Raji (cell line): Measurements from ENCODE around the gene CFAP210.

Experiments used
- POLR2A ChIP-seq: IDR thresholded peaks from 2 replicates; pipeline ENCODE4 v1.6.1; 2011; ENCODE audit warnings: low read depth, low read length, control low read depth; ENCODE audit not compliant: insufficient read depth

The CFAP210 gene

DNA sequence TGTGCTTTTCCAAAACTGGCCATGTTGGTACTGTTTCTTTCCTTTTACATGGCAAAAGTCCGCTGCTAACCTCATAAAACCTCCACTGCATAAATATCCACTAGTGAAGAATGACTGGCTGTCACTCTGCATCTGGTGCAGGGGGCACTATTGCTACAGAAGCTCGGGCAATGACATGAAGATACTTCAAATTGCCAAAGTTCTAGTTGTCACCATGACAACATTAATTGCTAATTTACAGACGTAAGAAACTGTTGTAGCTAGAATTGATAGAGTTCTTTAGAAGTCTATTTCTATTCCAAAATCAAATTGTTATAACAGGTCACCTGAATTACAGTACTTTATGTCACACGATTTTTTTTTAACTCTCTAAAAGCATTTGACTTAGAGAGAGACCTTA is 845 bp downstream of the CFAP210 start:
- TF ChIP-seq POLR2A: no peak

DNA sequence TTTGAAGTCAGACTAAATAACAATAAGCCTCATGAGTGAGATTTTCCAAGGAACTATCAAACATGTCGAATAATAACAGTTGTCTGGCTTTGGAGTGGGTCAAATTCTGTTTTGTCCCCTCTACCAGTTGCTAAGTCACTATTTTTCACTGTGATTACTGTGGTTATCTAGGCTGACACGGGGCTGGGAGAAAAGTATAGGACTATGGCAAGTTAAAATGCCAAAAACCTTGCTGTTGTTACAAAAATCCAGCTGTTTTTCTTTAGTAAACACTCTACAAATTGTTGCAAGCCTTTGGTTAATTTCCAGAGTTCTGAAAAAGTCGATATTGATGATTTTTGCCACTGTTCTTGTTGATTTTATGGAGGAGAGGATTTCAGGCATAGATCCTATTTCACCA is 1.5 kb downstream of the CFAP210 start:
- TF ChIP-seq POLR2A: no peak

DNA sequence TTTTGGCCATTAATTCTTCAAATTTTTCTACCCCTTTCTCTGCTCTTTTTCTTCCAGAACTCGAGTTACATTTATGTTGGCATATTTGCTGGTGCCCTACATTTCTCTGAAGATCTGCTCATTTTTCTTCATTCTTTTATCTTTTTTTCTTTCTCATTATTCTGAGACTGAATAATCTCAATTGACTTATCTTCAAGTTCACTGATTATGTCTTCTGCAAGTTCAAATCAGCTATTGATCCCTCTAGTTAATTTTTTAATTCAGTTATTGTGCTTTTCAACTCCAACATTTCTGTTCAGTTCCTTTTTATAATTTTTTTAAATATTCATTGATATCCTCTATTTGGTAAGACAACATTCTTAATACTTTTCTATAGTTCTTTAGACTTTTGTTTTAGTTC is 3.2 kb downstream of the CFAP210 start:
- TF ChIP-seq POLR2A: no peak

DNA sequence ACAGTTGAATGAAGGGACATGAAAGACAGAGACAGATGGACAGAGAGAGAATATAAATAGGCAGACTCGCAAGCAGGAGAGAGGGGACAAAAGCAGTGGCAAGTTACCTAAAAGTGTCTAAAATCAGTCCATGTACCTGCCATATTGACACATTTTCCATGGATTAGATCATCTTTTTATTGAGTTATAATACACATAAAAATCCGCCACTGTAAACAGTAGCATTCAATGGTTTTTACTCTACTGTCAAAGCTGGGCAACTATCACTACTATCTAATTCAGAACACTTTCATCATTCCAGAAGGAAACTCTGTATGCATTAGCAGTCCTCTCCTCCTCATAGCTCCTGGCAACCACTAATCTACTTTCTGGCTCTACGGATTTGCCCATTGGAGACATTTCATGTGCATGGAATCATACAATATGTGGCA is 10.1 kb downstream of the CFAP210 start:
- no peak for TF ChIP-seq POLR2A

DNA sequence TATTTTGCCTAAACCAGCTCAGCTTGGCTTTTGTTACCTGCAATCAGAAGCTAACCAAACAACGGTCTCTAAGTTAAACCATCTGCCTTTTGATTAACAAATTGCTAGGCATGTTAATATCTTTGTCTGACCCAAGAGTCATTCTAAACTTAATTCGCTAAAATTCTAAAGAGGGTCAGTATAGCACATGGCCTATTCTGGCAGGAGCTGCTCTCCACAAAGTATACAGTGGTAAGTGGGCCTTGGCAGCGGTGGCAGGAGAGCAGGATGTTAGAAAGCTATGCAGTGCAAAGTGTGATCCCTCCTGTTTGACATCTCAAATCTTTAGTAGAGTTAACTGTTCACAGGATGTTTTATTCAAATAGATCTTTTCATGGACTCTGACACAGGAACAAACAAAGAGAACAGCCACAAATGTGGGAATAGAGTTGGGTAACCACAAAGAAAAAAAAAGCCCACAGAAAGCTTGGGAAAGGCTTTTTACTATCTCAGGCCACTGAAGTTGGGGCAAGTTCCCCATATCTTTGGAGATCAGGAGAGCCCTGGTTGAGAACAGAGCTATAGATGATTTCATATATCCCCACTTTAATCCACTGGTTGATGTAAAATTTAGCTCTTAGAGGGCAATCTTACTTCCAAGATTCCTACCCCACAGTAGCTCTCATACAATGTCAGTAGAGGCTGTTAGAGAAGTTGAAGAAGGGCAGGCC is 10.6 kb downstream of the CFAP210 start:
- TF ChIP-seq POLR2A: no peak

DNA sequence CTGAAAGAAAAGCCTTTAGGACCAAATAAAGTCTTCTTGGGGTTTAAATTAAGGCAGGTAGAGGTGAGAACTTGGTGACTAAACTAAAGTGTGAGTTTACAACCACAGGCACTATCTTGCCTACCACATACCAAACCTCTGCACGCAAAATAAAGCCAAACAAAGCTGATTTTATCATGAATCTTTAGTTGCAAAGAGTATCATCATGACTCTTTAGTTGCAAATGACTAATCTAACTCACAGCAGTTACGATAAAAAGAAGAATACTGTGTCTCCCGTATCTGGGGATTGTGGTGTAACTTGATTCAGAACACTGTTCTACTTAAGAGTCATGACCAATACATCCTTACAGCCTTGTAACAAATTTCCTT is 11.2 kb downstream of the CFAP210 start:
- TF ChIP-seq POLR2A: no peak

DNA sequence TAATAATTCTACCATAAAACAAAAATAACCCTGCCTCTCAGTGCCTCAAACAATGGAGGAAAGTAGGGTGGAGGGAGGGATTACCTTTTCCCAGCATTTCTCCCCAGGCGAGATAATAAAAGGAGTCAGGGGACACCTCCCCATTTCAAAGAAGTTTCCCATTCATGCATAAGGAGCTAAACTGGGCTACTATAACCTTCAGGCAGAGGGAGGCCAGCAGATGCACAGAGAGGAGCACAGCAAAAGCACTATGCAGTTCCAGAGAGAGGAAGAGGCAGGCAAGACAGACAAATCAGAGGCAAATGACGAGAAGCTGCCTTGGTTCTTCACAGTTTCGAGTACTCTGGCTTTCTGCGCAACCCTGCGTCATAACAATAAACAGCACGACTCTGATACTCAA is 17.4 kb downstream of the CFAP210 start:
- no peak for TF ChIP-seq POLR2A

DNA sequence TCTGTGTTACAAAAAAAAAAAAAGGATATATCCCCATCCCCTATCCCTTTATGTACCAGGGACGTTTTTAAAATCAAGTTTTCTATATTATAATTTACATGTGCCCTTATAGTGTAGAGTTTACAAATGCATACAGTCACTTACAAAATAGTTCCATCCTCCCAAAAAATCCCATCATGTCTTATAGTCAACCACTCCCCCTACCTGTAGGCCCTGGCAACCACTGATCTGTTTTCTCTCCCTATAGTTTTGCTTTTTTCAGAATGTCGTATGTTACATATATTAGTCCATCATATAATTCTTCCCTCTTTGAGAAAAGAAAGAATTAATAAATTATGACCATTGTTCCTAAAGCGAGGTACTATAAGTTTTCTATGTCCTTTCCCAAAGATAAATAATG is 17.8 kb downstream of the CFAP210 start:
- no peak for TF ChIP-seq POLR2A

DNA sequence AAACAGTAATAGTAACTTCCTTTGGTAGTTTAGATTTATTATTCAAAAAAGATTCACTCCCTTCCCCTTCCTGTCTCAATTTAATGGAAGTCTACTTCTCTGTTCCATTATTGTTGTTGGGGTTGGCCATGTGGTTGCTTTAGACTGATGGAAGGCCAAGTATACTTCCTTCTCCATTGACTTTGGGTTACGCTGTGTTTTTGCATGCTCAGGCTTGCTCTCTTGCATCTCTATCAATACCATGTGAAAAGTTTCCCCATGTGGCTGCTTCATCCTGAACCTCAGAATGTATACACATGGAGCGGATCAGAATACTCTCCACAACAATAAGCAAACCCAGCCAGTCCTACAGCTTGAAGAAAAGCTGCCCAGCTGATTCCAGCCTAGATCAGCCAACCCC is 20.3 kb downstream of the CFAP210 start:
- no peak for TF ChIP-seq POLR2A

DNA sequence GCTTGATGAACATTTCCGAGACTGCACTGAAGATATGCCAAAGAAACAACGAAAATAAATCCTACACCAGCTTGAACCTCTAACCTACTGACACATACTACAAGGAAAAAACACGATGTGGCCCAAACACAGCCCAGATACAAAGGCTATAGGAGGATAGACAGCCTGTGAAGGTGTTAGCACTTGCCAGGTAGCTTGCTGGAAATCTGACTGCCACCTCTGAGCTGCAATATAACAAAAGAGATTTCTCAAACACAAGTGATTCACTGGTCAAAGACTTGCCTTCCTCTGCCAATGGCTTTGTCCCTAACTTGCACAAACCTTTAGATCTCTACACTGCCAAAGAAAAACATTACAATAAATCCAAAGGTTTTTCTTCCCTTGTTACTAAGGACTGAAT is 21.1 kb downstream of the CFAP210 start:
- no peak for TF ChIP-seq POLR2A

DNA sequence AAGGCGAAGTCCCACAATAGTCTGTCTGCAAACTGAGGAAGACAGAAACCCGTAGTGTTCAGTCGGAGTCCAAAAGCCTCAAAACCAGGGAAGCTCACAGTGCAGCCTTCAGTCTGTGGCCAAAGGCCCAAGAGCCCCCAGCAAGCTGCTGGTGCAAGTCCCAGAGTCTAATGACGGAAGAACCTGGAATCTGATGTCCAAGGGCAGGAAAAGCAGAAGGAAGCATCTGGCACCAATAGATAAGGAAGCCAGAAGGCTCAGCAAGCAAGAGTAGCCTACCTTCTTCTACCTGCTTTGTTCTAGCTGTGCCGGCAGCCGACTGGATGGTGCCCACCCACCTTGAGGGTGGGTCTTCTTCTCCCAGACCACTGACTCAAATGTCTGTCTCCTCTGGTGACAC is 21.8 kb downstream of the CFAP210 start:
- TF ChIP-seq POLR2A: no peak

DNA sequence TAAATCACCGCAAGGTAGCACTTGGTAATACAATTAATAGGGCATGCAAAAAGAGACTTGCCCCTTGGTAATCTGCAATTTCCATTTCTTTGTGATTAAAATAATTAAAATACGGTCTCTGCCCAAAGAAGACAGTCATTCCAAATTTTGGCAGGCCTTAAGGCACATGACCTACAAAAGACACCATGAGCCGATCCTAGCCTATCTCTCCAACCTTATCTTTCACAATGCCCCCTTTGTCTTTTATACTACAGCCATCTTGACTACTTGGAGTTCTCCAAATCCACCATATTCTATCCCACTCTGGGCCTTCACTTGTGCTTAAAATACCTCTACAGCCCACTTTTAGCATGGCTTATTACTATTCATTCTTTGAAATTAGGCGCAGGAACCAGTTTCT is 23.3 kb downstream of the CFAP210 start:
- no peak for TF ChIP-seq POLR2A

DNA sequence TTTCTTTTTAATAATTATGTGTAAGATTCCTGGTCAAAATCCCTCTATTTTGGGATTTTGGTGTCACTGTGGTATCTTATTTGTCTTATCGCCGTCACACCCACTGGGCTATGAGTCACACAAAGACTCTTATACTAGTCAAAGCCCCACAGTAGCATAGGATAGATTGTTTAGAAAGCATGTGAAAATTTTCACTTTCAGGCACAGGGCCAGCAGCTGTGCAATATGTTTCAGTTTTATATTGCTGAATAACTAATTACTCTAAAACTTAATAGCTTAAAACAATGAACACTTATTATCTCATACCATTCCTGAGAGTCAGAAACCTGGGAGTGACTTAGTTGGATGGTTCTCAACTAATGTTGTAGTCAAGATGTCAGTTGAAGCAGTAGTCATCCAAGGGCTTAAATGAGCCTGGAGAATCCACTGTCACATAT is 24.0 kb downstream of the CFAP210 start:
- TF ChIP-seq POLR2A: no peak

DNA sequence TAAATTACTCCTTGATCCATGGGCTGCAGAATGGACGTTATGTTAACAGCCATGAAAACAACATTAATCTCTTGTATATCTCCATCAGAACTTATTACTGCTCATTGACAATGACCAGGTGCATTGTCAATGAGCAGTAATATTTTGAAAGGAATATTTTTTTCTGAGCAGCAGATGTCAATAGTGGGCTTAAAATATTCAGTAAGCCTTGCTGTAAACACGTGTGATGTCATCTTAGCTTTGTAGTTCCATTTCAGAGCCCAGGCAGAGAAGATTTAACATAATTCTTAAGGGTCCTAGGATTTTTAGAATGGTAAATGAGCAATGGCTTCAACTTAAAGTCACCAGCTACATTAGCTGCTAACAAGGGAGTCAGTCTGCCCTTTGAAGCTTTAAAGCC is 26.6 kb downstream of the CFAP210 start:
- TF ChIP-seq POLR2A: no peak

DNA sequence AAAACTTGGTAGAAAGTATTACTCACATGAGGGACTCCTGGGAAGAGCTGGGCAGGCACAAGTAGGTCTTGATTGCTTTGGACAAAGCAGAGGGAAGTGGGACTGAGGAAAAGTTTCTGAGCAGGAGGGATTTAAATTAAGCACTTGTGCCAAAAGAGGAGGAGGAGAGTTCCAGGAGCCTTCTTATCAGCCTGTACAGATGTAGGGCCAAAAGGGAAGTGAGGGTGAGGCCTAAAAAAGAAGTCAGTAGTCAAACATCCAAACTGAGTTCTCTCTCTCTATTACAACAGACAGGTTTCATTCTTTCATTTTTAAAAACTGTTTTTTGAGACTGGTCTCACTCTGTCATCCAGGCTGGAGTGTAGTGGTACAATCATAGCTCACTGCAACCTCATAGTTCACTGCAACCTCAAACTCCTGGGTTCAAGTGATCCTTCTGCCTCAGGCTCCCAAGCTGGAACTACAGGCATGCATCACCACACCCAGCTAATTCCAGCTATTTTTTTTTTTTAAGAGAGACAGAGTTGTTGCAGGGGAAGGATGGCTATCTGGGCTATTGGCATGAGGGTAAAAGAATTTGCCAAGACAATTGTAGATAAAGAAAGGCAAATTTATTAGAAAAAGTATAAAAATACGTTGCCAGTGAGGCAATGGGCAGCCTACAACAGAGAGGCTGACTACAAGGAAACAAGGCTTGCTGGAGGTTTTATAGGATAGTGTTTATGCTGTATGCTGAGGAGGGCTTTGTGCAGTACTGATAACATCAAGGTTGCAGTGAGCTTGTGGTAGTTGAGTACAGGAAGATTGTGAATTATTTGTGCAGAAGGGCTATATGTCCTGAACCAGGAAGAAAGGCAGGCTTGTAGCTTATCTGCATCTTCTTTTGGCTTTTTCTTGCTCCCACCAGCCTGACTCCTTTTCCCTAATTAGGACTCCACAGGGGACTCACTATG is 29.0 kb downstream of the CFAP210 start:
- TF ChIP-seq POLR2A: no peak

DNA sequence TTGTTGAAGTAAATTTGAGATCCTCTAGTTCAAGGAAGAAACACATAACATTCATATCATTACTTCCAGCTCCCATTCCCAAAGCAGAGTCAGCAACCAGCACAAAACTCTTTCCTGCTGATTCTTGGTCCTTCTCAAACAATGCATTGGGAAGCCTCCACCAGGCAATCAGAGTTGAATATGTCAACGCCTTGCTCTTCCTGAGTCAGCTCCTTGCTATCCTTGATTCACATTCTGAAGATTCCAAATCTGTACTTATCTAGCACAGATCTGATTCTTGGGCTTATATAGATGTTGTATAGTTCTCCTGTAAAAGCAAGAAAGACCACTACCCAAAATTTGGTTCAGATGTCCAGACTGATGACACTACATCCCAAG is 29.6 kb downstream of the CFAP210 start:
- no peak for TF ChIP-seq POLR2A
